Ectodermal cell (in vitro differentiated cells): ENCODE results near the gene DARS2.

ENCODE experiments used
- H3K27ac ChIP-seq: 2 replicates; pipeline ENCODE4 v1.7.0; 2013; ENCODE audit warnings: mild to moderate bottlenecking, low read depth, low read length; ENCODE audit not compliant: insufficient read depth, poor library complexity, severe bottlenecking
- H3K27me3 ChIP-seq: 2 replicates; pipeline ENCODE4 v1.7.0; 2013; ENCODE audit warnings: mild to moderate bottlenecking, low read length; ENCODE audit not compliant: insufficient read depth, control insufficient read depth, poor library complexity, severe bottlenecking
- H3K36me3 ChIP-seq: one replicate; pipeline ENCODE4 v1.7.0; 2013; ENCODE audit warnings: low read length; ENCODE audit not compliant: control insufficient read depth, insufficient read depth
- H3K4me1 ChIP-seq: one replicate; pipeline ENCODE4 v1.7.0; 2013; ENCODE audit warnings: low read length; ENCODE audit not compliant: control insufficient read depth, insufficient read depth
- H3K4me3 ChIP-seq: 2 replicates; pipeline ENCODE4 v1.7.0; 2013; ENCODE audit warnings: low read depth, low read length, control low read depth; ENCODE audit not compliant: insufficient read depth
- H3K9me3 ChIP-seq: 2 replicates; pipeline ENCODE4 v1.7.0; 2013; ENCODE audit warnings: mild to moderate bottlenecking, low read length, moderate library complexity; ENCODE audit not compliant: control insufficient read depth
- WGBS, 2 experiments: methylation state at CpG; one replicate each; pipeline ENCODE4 v1.1.7; 2013; ENCODE audit warnings: missing lambda C conversion rate in 2 of 2; 5-methylcytosine and 5-hydroxymethylcytosine counted together

The DARS2 gene

GRCh38 chr1:173818459-173818858 lies 6.0 kb upstream of the DARS2 start:
- Histone ChIP-seq H3K9me3 (no peaks in the 10 kb centered on the region), H3K27ac (no peak overlapping the region), H3K4me3 (no peak overlapping the region), H3K4me1 (peaks cover 7% of the 10 kb centered on the region), H3K36me3 (peaks cover 5% of the 10 kb centered on the region), H3K27me3 (no peaks in the 10 kb centered on the region)
- WGBS, 2 experiments, result 90 to 96% methylated on average over 1 of the region's 1 CpG

- peaks cover 5% of the 10 kb centered on the region for H3K36me3 ChIP-seq
- H3K27me3 ChIP-seq, result no peaks in the 10 kb centered on the region
- no peak overlapping the region for H3K4me3 ChIP-seq
- no peak overlapping the region for H3K27ac ChIP-seq
- peaks cover 7% of the 10 kb centered on the region for H3K4me1 ChIP-seq
- WGBS, 2 experiments, result 89 to 91% methylated on average over 4 of the region's 4 CpGs
- H3K9me3 ChIP-seq, result no peaks in the 10 kb centered on the region
Observed at GRCh38 chr1:173821680-173822079, 2.8 kb upstream of the DARS2 start.

GRCh38 chr1:173823781-173824314 lies 625 bp upstream of the DARS2 start:
- H3K27ac ChIP-seq, result peak overlapping the region; percentile 97
- H3K36me3 ChIP-seq, result peaks cover 5% of the 10 kb centered on the region
- H3K27me3 ChIP-seq, result no peaks in the 10 kb centered on the region
- peak overlapping the region; percentile 80 for H3K4me3 ChIP-seq
- no peaks in the 10 kb centered on the region for H3K9me3 ChIP-seq
- WGBS, 2 experiments, result 0% methylated on average over 25 of the region's 25 CpGs
- peaks cover 7% of the 10 kb centered on the region for H3K4me1 ChIP-seq

- H3K4me3 ChIP-seq, result no peak overlapping the region
- peaks cover 13% of the 10 kb centered on the region for H3K36me3 ChIP-seq
- H3K27ac ChIP-seq, result no peak overlapping the region
- H3K4me1 ChIP-seq, result peaks cover 7% of the 10 kb centered on the region
- H3K27me3 ChIP-seq, result no peaks in the 10 kb centered on the region
- 90 to 95% methylated on average over 2 of the region's 2 CpGs for WGBS, 2 experiments
- H3K9me3 ChIP-seq, result no peaks in the 10 kb centered on the region
Observed at GRCh38 chr1:173827611-173828010, 3.1 kb downstream of the DARS2 start.

GRCh38 chr1:173832748-173833147 lies 8.3 kb downstream of the DARS2 start:
- WGBS, 2 experiments, result 96% methylated on average over 1 of the region's 1 CpG; no CpG with 5 or more reads in 1 of the 2 experiments

GRCh38 chr1:173852105-173852504 lies 27.6 kb downstream of the DARS2 start:
- H3K4me3 ChIP-seq, result no peak overlapping the region
- no peak overlapping the region for H3K27ac ChIP-seq
- H3K27me3 ChIP-seq, result no peaks in the 10 kb centered on the region
- H3K4me1 ChIP-seq, result no peaks in the 10 kb centered on the region
- H3K36me3 ChIP-seq, result peaks cover 18% of the 10 kb centered on the region
- 93 to 95% methylated on average over 3 to 4 of the region's 4 CpGs for WGBS, 2 experiments
- H3K9me3 ChIP-seq, result no peaks in the 10 kb centered on the region

More at GRCh38 chr1:173832748-173833147, 8.3 kb downstream of the DARS2 start:
- no peaks in the 10 kb centered on the region for H3K4me1 ChIP-seq
- H3K9me3 ChIP-seq, result no peaks in the 10 kb centered on the region
- H3K36me3 ChIP-seq, result peaks cover 23% of the 10 kb centered on the region
- no peak overlapping the region for H3K27ac ChIP-seq
- no peak overlapping the region for H3K4me3 ChIP-seq
- no peaks in the 10 kb centered on the region for H3K27me3 ChIP-seq

GRCh38 chr1:173853074-173853473 lies 28.6 kb downstream of the DARS2 start:
- Histone ChIP-seq H3K27ac (peak overlapping the region; percentile 26), H3K4me1 (no peaks in the 10 kb centered on the region), H3K9me3 (no peaks in the 10 kb centered on the region), H3K36me3 (peaks cover 21% of the 10 kb centered on the region), H3K27me3 (no peaks in the 10 kb centered on the region), H3K4me3 (no peak overlapping the region)
- WGBS, 2 experiments, result 65 to 70% methylated on average over 5 of the region's 5 CpGs

- H3K36me3 ChIP-seq, result peaks cover 24% of the 10 kb centered on the region
- H3K27me3 ChIP-seq, result no peaks in the 10 kb centered on the region
- 91 to 100% methylated on average over 1 of the region's 1 CpG for WGBS, 2 experiments
- no peaks in the 10 kb centered on the region for H3K9me3 ChIP-seq
- H3K4me3 ChIP-seq, result no peak overlapping the region
- H3K4me1 ChIP-seq, result no peaks in the 10 kb centered on the region
- H3K27ac ChIP-seq, result no peak overlapping the region
Observed at GRCh38 chr1:173856014-173856413, 31.5 kb downstream of the DARS2 start.

DNA sequence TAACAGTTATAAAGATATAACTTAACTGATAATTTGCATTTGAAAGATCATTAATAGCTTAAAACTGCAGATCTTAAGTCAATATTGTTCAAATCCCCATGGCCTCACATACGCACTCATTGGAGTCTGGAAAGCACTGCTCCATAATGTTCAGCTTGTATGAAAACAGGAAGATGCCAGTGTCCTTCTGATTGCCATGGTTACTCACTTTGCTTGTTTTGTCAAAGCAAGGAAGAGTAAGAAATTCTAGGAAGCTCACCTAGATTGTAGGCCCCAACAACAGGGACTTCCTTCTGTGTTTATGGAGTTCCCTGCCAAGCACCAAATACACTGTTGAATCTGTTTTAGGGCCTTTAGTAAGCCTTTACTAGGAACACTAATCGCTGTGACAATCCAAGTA lies 32.4 kb downstream of the DARS2 start:
- Histone ChIP-seq H3K9me3 (no peaks in the 10 kb centered on the region), H3K4me3 (no peak overlapping the region), H3K36me3 (peaks cover 24% of the 10 kb centered on the region), H3K4me1 (no peaks in the 10 kb centered on the region), H3K27ac (no peak overlapping the region), H3K27me3 (no peaks in the 10 kb centered on the region)
- WGBS, 2 experiments, result 97 to 100% methylated on average over 2 of the region's 2 CpGs

DNA sequence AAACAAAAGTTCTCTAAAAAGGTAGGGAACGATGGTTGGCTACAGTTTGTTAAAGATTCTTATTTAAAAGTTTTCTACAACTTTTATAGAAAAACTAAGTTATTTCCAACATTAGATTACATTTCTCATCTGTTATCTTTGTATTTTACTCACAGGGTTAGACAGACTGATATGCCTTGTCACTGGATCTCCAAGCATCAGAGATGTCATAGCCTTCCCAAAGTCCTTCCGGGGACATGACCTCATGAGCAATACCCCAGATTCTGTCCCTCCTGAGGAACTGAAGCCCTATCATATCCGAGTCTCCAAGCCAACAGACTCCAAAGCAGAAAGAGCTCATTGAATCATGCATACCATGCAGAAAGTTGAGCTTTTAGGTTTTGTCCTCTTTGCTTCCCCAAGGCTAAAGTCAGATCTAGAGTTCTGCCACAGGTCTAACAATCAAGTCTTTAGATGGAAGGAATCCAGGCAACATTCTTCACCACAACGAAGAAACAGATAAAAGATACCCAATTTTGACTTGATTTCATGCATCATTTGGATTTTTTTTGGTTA lies 33.0 kb downstream of the DARS2 start:
- 89 to 98% methylated on average over 3 to 4 of the region's 4 CpGs for WGBS, 2 experiments
- Histone ChIP-seq H3K27me3 (no peaks in the 10 kb centered on the region), H3K9me3 (no peaks in the 10 kb centered on the region), H3K4me1 (no peaks in the 10 kb centered on the region), H3K4me3 (no peak overlapping the region), H3K36me3 (peaks cover 24% of the 10 kb centered on the region), H3K27ac (no peak overlapping the region)
